Dendritic cell treated with granulocyte-macrophage colony-stimulating factor and Interleukin-4, amounts not matched to agents 40 ng/mL and 50 ng/mL, for 4 days (primary cell): ENCODE measurements around the gene PFDN6.
"Not testable (repeated sequence)": the region's sequence is repeated elsewhere in the genome, so short reads cannot be mapped to it uniquely, and the experiment has no call there.

ENCODE experiments used
- H3K27ac Mint-ChIP-seq: one replicate; pipeline ENCODE4 v1.8.0; 2022; ENCODE audit warnings: mild to moderate bottlenecking, mixed read lengths
- H3K27me3 Mint-ChIP-seq: one replicate; pipeline ENCODE4 v1.8.0; 2022; ENCODE audit warnings: mild to moderate bottlenecking, mixed read lengths
- H3K36me3 Mint-ChIP-seq: one replicate; pipeline ENCODE4 v1.8.0; 2022; ENCODE audit warnings: low read depth, mixed read lengths
- H3K4me1 Mint-ChIP-seq: one replicate; pipeline ENCODE4 v1.8.0; 2022; ENCODE audit warnings: low read depth, mixed read lengths
- H3K4me3 Mint-ChIP-seq: one replicate; pipeline ENCODE4 v1.8.0; 2022; ENCODE audit warnings: mild to moderate bottlenecking, moderate library complexity, mixed read lengths
- H3K9me3 Mint-ChIP-seq: one replicate; pipeline ENCODE4 v1.8.0; 2022; ENCODE audit warnings: mixed read lengths
- intact Hi-C: fragments of 100-400 bp; cut with micrococcal nuclease; formaldehyde crosslinking; loops from one replicate; pipeline ENCODE4 v1.15.0; 2022

The PFDN6 gene

DNA sequence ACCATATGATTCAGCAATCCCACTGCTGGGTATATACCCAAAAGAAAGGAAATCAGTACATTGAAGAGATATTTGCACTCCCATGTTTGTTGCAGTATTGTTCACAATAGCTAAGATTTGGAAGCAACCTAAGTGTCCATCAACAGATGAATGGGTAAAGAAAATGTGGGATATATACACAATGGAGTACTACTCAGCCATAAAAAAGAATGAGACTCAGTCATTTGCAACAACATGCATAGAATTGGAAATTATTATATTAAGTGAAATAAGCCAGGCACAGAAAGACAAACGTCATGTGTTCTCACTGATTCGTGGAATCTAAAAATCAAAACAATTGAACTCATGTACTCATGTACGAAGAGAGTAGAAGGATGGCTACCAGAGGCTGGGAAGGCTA, 26.9 kb upstream of the PFDN6 start:
- H3K9me3 Mint-ChIP-seq, H3K4me3 Mint-ChIP-seq, H3K27me3 Mint-ChIP-seq, intact Hi-C loops, H3K27ac Mint-ChIP-seq: not testable (repeated sequence)
- peaks cover 97% of the 10 kb centered on the region for H3K36me3 Mint-ChIP-seq
- peaks cover 19% of the 10 kb centered on the region for H3K4me1 Mint-ChIP-seq

- Mint-ChIP-seq H3K36me3 (peaks cover 99% of the 10 kb centered on the region), H3K27ac (no peak overlapping the region), H3K9me3 (no peaks in the 10 kb centered on the region), H3K4me3 (no peak overlapping the region), H3K4me1 (peaks cover 34% of the 10 kb centered on the region), H3K27me3 (no peaks in the 10 kb centered on the region)
- intact Hi-C loops, result no loop called here
Observed at GRCh38 chr6:33264015-33264414, 25.4 kb upstream of the PFDN6 start.

GRCh38 chr6:33271117-33271467, 18.3 kb upstream of the PFDN6 start:
- Mint-ChIP-seq H3K4me1 (peaks cover 82% of the 10 kb centered on the region), H3K36me3 (peaks cover 97% of the 10 kb centered on the region), H3K4me3 (peak overlapping the region; percentile 94), H3K27ac (peak overlapping the region; percentile 100), H3K9me3 (no peaks in the 10 kb centered on the region), H3K27me3 (no peaks in the 10 kb centered on the region)
- intact Hi-C loops, result loop anchor here (1.0 kb wide), 1 partner anchor 18 kb away; the partner anchor contains the start of genes PFDN6 and WDR46

- Mint-ChIP-seq H3K27me3 (no peaks in the 10 kb centered on the region), H3K4me1 (peaks cover 82% of the 10 kb centered on the region), H3K27ac (peak within 1 kb of the TSS; percentile 100)
Observed at GRCh38 chr6:33271468-33272274, 17.7 kb upstream of the PFDN6 start, which contains the start of the genes RPS18 and VPS52. TSS of gene RPS18 (plus strand) at chr6:33272075. CDS start at chr6:33272120, 45 bp downstream. TSS of gene VPS52 (minus strand) at chr6:33271876. CDS start at chr6:33271675, 201 bp downstream.

GRCh38 chr6:33272275-33273128, 16.9 kb upstream of the PFDN6 start:
- Mint-ChIP-seq H3K36me3 (peaks cover 97% of the 10 kb centered on the region), H3K4me3 (peak overlapping the region; percentile 94), H3K27ac (peak overlapping the region; percentile 100), H3K4me1 (peaks cover 77% of the 10 kb centered on the region), H3K9me3 (no peaks in the 10 kb centered on the region), H3K27me3 (no peaks in the 10 kb centered on the region)
- intact Hi-C loops, result no loop called here

More at GRCh38 chr6:33271468-33272274, 17.7 kb upstream of the PFDN6 start, which contains the start of the genes RPS18 and VPS52:
- peak within 1 kb of the TSS; percentile 94 for H3K4me3 Mint-ChIP-seq
- intact Hi-C loops, result loop anchor here (1.0 kb wide), 1 partner anchor 18 kb away; the partner anchor contains the start of genes PFDN6 and WDR46
- no peaks in the 10 kb centered on the region for H3K9me3 Mint-ChIP-seq
- peaks cover 97% of the 10 kb centered on the region for H3K36me3 Mint-ChIP-seq

- Mint-ChIP-seq H3K27me3 (no peaks in the 10 kb centered on the region), H3K36me3 (peaks cover 97% of the 10 kb centered on the region), H3K27ac (peak overlapping the region; percentile 100), H3K4me3 (peak overlapping the region; percentile 94), H3K4me1 (peaks cover 77% of the 10 kb centered on the region), H3K9me3 (no peaks in the 10 kb centered on the region)
- intact Hi-C loops, result no loop called here
Observed at GRCh38 chr6:33273129-33273923, 16.1 kb upstream of the PFDN6 start.

GRCh38 chr6:33273924-33274902, 15.2 kb upstream of the PFDN6 start:
- Mint-ChIP-seq H3K4me1 (peaks cover 79% of the 10 kb centered on the region), H3K27me3 (no peaks in the 10 kb centered on the region), H3K4me3 (peak overlapping the region; percentile 61), H3K36me3 (peaks cover 97% of the 10 kb centered on the region), H3K27ac (peak overlapping the region; percentile 94), H3K9me3 (no peaks in the 10 kb centered on the region)
- intact Hi-C loops, result no loop called here

GRCh38 chr6:33275795-33276580, 13.4 kb upstream of the PFDN6 start:
- peak overlapping the region; percentile 95 for H3K4me3 Mint-ChIP-seq
- peak overlapping the region; percentile 94 for H3K27ac Mint-ChIP-seq
- H3K27me3 Mint-ChIP-seq, intact Hi-C loops, H3K9me3 Mint-ChIP-seq: not testable (repeated sequence)
- peaks cover 84% of the 10 kb centered on the region for H3K4me1 Mint-ChIP-seq
- peaks cover 100% of the 10 kb centered on the region for H3K36me3 Mint-ChIP-seq

DNA sequence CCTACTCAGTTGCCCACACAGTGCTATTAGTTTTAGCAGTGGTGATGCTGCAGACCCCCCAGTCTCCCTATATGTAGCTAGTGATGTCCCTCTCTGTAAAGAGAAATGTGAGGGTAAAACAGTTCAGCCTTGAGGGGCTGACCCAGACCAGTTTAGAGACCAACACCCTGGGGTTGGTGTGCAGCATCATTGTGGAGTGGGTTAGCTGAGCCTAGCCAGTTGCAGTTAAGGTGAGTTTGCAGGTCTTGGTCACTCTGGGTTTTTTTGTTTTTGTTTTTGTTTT, 12.9 kb upstream of the PFDN6 start:
- Mint-ChIP-seq H3K27me3 (no peaks in the 10 kb centered on the region), H3K27ac (peak overlapping the region; percentile 94), H3K4me3 (peak overlapping the region; percentile 95), H3K36me3 (peaks cover 100% of the 10 kb centered on the region), H3K9me3 (no peaks in the 10 kb centered on the region), H3K4me1 (peaks cover 89% of the 10 kb centered on the region)
- intact Hi-C loops, result no loop called here

DNA sequence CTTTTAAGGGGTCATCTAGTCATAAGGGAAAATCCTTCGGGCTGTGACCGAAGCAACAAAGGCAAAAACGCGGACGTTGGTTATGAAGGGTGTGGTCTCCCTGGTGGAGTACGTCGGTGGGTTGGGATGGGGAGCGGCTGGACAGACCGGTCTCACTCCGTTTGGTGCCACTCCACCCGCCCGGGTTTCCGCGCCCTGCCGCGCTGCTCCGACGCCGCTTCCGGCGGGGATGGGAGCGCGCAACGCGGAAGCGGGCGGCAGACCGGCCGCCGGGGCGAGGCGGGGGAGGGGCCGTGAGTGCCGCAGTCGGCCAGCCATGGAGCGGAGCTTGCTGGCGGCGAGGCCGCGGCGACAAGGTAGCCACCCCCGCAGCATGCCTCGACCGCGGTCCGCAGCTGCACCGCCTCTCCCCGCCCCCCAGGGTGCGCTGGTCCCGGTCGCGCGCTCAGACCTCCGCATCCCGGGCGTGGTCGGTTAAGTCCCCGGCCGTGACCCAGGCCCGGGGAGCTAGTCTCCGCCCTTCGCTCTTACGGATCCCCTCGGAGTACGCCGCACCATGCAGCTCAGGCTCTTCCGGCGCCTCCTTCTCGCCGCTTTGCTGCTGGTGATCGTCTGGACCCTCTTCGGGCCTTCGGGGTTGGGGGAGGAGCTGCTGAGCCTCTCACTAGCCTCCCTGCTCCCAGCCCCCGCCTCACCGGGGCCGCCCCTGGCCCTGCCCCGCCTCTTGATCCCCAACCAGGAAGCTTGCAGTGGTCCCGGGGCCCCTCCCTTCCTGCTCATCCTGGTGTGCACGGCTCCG, 12.3 kb upstream of the PFDN6 start, which contains the start of gene B3GALT4:
TSS of gene B3GALT4 (plus strand) at position 260 of the 799 bp plus-strand sequence. CDS start at position 557, 297 bp downstream.
- intact Hi-C loops, result no loop called here

DNA sequence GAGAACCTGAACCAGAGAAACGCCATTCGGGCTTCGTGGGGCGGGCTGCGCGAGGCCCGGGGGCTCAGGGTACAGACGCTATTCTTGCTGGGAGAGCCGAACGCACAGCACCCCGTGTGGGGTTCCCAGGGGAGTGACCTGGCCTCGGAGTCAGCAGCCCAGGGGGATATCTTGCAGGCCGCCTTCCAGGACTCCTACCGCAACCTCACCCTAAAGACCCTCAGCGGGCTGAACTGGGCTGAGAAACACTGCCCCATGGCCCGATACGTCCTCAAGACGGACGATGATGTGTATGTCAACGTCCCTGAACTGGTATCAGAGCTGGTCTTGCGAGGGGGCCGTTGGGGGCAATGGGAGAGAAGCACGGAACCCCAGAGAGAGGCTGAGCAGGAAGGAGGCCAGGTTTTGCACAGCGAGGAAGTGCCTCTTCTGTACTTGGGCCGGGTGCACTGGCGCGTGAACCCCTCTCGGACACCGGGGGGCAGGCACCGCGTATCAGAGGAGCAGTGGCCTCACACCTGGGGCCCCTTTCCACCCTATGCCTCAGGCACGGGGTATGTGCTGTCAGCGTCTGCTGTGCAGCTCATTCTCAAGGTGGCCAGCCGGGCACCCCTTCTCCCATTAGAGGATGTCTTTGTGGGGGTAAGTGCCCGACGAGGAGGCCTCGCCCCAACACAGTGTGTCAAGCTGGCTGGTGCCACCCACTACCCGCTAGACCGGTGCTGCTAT, 11.6 kb upstream of the PFDN6 start:
- Mint-ChIP-seq H3K27ac (peak overlapping the region; percentile 94), H3K9me3 (no peaks in the 10 kb centered on the region), H3K36me3 (peaks cover 100% of the 10 kb centered on the region), H3K27me3 (no peaks in the 10 kb centered on the region), H3K4me3 (peak overlapping the region; percentile 95), H3K4me1 (peaks cover 92% of the 10 kb centered on the region)
- intact Hi-C loops, result no loop called here

More for the DNA sequence above, 12.3 kb upstream of the PFDN6 start, which contains the start of gene B3GALT4:
- Mint-ChIP-seq H3K36me3 (peaks cover 100% of the 10 kb centered on the region), H3K4me3 (peak within 1 kb of the TSS; percentile 95), H3K9me3 (no peaks in the 10 kb centered on the region), H3K27ac (peak within 1 kb of the TSS; percentile 94), H3K4me1 (peaks cover 93% of the 10 kb centered on the region), H3K27me3 (no peaks in the 10 kb centered on the region)
